Measurements from ENCODE around the gene SLC35G1.
A peak's percentile ranks its signal among the peaks of the same experiment; 100 is the strongest.

Gene SLC35G1

GRCh38 chr10:93917821-93918220 is 24.0 kb downstream of the SLC35G1 start:
- in situ Hi-C loops (cut with HindIII; ENCODE audit: low pct_ligation_motif_present, low pct_unique_long_range_greater_than_20kb, low sequenced_read_pairs) = loop anchor here (25.0 kb wide), 1 partner anchor 394 kb away; no protein-coding TSS in a partner anchor
- no peak for DNase-seq

GRCh38 chr10:93921338-93921737 is 27.6 kb downstream of the SLC35G1 start:
- peak; percentile 18 for DNase-seq
- in situ Hi-C loops (cut with HindIII; ENCODE audit: low pct_ligation_motif_present, low pct_unique_long_range_greater_than_20kb, low sequenced_read_pairs) = loop anchor here (25.0 kb wide), 1 partner anchor 391 kb away; no protein-coding TSS in a partner anchor

GRCh38 chr10:93926613-93927012 is 32.8 kb downstream of the SLC35G1 start:
- in situ Hi-C loops (cut with HindIII; ENCODE audit: low pct_ligation_motif_present, low pct_unique_long_range_greater_than_20kb, low sequenced_read_pairs) = no loop called here

GRCh38 chr10:93938140-93938539 is 44.4 kb downstream of the SLC35G1 start:
- no peak for DNase-seq
- in situ Hi-C loops (cut with HindIII; ENCODE audit: low pct_ligation_motif_present, low pct_unique_long_range_greater_than_20kb, low sequenced_read_pairs) = no loop called here

More at GRCh38 chr10:93926613-93927012, 32.8 kb downstream of the SLC35G1 start:
- no peak for DNase-seq

GRCh38 chr10:93940881-93941280 is 47.1 kb downstream of the SLC35G1 start:
- in situ Hi-C loops (cut with HindIII; ENCODE audit: low pct_ligation_motif_present, low pct_unique_long_range_greater_than_20kb, low sequenced_read_pairs) = no loop called here

GRCh38 chr10:93941606-93942005 is 47.8 kb downstream of the SLC35G1 start:
- in situ Hi-C loops (cut with HindIII; ENCODE audit: low pct_ligation_motif_present, low pct_unique_long_range_greater_than_20kb, low sequenced_read_pairs) = no loop called here
- no peak for DNase-seq

More at GRCh38 chr10:93940881-93941280, 47.1 kb downstream of the SLC35G1 start:
- no peak for DNase-seq

GRCh38 chr10:93945819-93946218 is 52.0 kb downstream of the SLC35G1 start:
- no peak for DNase-seq
- in situ Hi-C loops (cut with HindIII; ENCODE audit: low pct_ligation_motif_present, low pct_unique_long_range_greater_than_20kb, low sequenced_read_pairs) = no loop called here

- DNase-seq = no peak
- in situ Hi-C loops (cut with HindIII; ENCODE audit: low pct_ligation_motif_present, low pct_unique_long_range_greater_than_20kb, low sequenced_read_pairs) = no loop called here
Observed at GRCh38 chr10:93947055-93947454, 53.3 kb downstream of the SLC35G1 start.

GRCh38 chr10:93947524-93947923 is 53.7 kb downstream of the SLC35G1 start:
- no peak for DNase-seq
- in situ Hi-C loops (cut with HindIII; ENCODE audit: low pct_ligation_motif_present, low pct_unique_long_range_greater_than_20kb, low sequenced_read_pairs) = no loop called here

- in situ Hi-C loops (cut with HindIII; ENCODE audit: low pct_ligation_motif_present, low pct_unique_long_range_greater_than_20kb, low sequenced_read_pairs) = no loop called here
- no peak for DNase-seq
Observed at GRCh38 chr10:93951905-93952304, 58.1 kb downstream of the SLC35G1 start.
